GM18907 (cell line): ENCODE data around the gene MARK2.

Source experiments
- ATAC-seq: cut with Tn5 transposase; IDR thresholded peaks from one replicate; pipeline ENCODE4 v1.9.1; 2021; ENCODE audit warnings: mild to moderate bottlenecking, moderate library complexity; ENCODE audit not compliant: unreplicated experiment

MARK2 gene

GRCh38 chr11:63907808-63908530 is 69.1 kb downstream of the MARK2 start:
- no peak for ATAC-seq

- no peak for ATAC-seq
Observed at GRCh38 chr11:63908631-63909401, 69.9 kb downstream of the MARK2 start.

GRCh38 chr11:63909591-63910506 is 70.9 kb downstream of the MARK2 start:
- ATAC-seq: no peak

- ATAC-seq: no peak
Observed at GRCh38 chr11:63910675-63911074, 71.8 kb downstream of the MARK2 start.

- no peak for ATAC-seq
Observed at GRCh38 chr11:63911440-63911839, 72.5 kb downstream of the MARK2 start.

DNA sequence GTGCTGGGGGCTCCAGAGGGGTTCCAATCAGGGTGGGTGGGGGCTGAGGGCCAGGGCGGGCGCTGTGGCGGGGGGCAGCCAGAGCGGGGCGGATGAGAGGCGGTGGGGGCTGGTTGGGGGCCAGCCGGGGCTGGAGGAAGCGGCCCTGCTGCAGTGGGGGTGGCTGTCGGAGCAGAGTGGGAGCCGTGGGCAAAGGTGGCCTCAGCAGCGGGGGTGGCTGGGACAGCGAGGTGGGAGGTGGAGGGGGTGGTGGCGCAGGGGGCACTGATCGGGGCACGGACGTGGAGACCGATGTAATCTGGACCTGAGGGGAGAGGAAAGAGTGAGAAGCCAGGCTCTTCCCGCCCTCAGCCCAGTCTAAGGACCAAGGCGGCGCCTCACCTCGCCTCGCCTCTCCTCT is 73.0 kb downstream of the MARK2 start:
- ATAC-seq: no peak

GRCh38 chr11:63912678-63913077 is 73.8 kb downstream of the MARK2 start:
- ATAC-seq: no peak

- ATAC-seq: no peak
Observed at GRCh38 chr11:63913866-63914830, 75.2 kb downstream of the MARK2 start.

DNA sequence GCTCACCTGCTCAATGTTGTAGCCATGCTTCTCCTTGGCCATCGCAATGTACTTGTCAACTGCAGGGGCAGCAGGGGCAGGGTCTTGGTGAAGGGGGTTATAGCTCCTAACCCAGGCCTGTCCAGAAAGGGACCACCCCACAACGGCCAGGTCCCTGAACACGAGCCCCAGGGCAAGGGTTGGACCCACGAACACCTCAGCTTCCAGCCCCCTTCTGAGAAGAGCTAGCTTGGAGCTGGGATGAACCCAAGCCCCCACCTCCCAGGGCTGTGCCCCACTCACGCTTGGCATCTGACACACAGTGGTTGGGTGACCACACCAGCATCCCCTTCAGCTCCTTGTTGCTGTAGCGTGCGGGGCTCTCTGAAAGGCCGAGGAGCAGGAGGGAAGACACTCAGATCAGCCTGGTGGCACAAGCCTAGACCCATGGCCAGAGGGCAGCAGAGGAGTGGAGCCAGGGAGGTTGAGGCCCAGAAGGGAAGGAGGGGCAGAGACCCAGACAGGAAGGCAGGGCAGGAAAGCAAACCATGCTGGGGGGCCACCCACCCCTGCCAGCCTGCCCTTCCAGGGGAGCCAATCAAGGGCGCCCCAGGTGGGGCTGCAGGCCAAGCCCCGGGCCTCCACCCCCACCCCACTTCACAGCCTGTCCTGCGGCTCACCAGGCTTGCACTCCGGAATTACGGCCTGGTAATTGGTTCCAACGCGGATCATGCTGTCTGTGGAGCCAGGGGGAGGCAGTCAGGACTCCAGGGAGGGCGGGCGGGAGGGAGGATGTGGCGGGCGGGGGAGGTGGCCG is 76.2 kb downstream of the MARK2 start:
- ATAC-seq: no peak

DNA sequence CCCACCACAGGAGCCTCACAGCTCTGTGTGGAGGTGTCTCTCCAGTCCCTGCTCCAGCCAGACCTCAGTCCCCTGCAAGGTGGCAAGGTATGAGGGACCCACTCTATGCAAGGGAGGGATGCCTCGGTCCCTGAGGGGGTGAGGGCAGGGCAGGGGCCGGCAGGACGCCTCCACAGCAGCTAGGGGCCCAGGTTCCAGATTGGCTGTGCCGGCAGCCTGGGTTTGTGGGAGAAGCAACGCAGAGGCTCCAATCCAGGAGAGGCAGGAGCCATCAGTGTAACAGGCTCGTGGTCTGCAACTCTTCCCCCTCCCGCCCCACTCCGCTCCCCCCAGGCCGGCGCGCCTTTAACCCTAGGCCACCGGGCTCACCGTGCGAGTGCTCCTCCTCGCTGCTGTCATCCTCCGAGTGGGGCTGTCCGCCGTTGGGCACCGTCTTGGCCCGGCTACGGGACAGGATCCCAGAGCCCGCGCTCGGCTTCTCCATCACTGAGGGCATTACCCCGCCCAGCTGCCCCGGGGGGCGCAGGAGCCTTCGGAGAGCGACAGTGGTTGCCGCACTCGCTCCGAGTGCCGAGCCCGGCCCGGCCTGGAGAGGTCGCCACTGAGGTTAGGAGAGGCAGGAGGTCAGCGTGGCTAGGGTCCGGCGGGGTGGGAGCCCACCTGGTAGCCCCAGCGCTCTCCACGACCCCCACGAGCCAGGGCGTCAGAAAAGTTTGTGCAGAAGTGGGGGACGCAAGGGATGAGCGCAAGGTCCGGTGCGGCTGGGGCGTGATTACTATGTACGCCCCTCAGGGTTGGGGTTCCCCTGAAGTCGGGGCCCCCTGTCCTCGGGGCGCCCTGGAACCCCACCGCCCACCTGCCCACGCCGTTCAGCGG is 77.3 kb downstream of the MARK2 start:
- ATAC-seq: no peak

DNA sequence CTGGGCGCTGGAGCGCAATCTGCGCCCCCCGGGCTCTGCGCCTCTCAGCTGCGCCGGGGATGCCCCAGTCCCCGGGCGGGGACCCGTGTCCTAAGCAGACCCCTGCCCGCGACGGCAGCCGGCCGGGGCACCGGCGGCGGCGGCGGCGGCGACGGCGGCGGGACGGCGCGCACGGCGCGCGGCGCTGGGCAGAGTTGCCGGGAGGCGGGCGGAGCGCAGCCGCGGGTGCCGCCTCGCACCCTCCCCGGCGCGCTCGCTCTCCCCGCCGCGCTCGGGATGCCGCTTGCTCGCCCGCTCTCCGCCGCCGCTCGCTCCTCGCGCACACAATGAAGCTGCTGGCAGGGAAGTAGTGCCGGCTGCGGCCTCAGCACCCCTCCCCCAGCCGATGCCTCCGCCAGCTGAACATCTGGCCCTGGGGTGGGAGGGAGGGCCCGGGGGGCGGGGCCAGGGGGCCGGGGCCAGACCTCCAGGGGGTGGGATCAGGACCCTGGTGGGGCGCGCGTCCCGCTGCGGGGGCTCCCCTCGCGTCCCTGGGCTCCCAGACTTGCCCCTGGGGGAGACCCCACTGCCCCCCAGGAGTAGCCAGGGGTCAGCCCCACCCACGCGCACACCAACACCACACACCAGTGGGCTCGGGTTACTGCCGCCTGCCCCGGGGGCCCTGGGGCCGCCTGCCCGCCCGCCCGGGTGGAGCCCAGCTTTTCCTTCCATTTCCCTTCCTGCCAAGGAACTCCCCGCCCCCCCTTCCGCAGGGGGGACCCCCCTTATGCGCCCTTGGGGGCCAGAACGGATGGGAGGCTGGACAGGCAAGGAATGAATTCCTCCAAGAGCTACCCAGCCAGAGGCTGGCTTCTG is 78.2 kb downstream of the MARK2 start, which contains the start of gene RCOR2:
Gene RCOR2 (minus strand): TSS at position 328 of the 855 bp plus-strand sequence. CDS start 708 bp downstream, outside the sequence.
- no peak for ATAC-seq

DNA sequence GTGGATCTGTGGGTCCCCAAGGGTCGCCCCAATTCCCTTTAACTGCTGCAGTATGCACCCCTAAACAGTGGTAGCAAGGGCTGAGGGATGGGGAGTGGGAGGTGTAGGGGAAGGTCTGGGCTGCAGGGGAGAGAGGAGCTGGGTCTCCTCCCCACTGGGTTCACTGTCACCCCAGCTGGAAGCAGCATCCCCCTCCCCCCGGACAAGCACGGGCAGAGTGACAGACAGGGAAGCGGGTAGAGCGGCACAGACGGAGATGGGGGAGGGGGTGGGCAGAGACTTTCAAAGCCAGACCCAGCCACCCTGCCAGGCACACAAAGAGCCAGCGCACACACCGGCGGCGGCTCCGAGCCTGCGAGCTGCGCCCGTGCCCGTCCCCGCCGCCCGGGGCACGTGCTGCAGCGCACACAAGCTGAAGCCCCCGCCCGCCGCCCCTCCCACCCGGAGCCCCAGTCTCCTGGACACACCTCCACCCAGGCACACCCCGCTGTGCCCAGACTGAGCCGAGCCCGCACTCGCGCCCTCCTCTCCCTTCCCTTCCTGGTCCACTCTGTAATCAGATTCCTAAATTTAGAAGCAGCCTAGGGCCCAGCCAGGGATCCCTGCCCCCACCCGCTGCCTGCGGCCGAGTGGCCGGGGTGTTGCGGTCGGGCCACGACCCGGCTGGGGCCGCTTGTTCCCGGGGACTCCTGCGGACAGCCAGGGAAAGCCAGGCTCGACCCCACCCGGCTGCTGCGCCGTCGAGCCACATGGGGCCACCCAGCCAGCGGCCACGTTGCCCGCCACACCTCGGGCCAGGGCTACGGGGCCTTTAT is 79.0 kb downstream of the MARK2 start:
- ATAC-seq: no peak

DNA sequence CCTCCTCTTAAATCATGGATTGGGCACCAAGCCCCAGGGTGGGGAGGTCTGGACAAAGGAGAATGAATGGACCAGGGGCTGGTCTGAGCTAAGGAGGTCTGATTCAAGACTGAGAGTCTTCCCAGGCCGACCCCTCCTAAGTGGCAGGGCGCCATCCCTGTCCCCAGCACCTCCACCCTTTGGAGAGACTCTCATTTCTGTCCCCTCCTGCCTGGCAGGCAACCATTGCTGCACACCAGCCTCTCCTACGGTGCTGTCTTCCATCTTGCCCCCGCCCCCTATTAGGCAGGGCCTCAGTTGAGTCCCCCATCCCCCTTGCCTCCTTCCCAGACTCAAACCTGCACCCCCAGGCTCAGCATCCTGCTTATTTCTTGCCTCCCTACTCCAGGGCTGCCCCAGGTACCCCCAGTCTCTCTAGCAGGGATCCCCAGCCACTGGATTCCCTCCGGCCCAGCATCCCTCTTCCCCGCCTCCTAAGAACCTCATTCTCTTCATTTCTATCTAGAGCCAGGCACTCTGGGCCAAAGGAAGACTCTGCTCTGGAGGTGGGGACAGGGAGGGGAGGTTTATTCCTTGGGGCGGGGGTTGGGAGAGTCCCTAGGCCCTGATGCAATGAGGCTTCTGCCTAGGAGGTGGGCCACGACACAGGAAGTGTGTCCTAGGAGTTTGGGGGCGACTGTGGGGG is 79.7 kb downstream of the MARK2 start:
- ATAC-seq: no peak

DNA sequence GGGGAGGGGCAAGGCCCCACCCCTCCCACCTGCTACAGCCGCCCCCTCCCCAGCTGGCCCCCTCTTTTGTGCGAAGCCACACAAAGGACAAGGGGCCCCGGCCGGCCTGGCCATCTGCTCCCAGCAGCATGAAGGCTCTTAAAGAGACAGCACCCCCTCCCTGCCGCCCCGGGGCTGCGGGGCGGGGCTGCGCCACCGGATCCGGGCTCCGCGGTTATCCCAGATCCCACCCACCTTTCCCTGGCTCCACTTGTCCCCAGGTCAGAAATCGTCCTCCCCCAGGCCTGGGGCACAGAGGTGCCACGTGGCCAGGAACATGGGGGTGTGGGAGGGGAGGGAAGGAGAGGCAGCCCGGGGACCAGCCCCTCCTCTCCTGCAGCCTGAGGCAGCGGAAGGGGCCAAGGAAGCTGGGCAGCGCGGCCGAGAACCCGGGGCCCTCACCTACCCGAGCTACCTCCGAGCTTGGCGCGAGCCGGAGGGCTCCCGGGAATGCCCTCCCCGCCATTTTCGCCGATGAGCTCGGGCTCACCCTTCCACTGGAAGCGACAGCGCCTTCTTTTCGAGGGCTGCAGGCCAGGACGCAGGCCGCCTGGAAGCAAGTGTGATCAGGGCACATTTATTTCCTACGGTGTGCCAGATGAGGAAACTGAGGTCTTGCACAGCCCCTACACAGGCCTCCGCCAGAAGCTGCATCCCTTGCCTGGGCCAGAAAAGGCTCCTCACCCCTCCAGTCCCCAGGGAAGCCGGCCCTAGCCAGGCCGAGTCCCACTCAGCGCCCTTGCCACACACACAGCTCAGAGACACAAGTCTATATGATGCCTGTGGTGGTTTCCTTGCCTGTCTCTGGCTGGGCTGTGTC is 80.6 kb downstream of the MARK2 start:
- no peak for ATAC-seq
